Measurements from ENCODE around the gene RNF187.

- TF ChIP-seq CTCF (conservative IDR thresholded peaks at IDR 0.05; ENCODE audit: low read depth, low read length) (no peak), POLR2A (IDR thresholded peaks at IDR 0.05; ENCODE audit: low read depth, low read length) (no peak), CEBPB (IDR thresholded peaks at IDR 0.05; ENCODE audit: low read depth, low read length) (no peak), RAD21 (IDR thresholded peaks at IDR 0.05; ENCODE audit: low read length) (no peak), RFX5 (IDR thresholded peaks at IDR 0.05; ENCODE audit: low read depth, low read length) (no peak), ELK1 (IDR thresholded peaks at IDR 0.05; ENCODE audit: borderline replicate concordance, low read depth, low read length) (no peak), USF2 (IDR thresholded peaks at IDR 0.05; ENCODE audit: low read depth, low read length) (no peak), SMC3 (IDR thresholded peaks at IDR 0.05; ENCODE audit: low read depth, low read length) (no peak), FOS (IDR thresholded peaks at IDR 0.05; ENCODE audit: low read depth, low read length) (no peak), MAFK (IDR thresholded peaks at IDR 0.05; ENCODE audit: low read depth, low read length) (no peak)
Observed at GRCh38 chr1:228542981-228543380, 55.8 kb downstream of the RNF187 start.
